IMR-90 (cell line): ENCODE results near the gene CCR8. TPM values are rescaled to one million over a fixed set of nuclear protein-coding genes. Genes with fewer than 3 reads are reported as not detected.
"Not testable (repeated sequence)": the region's sequence is repeated elsewhere in the genome, so short reads cannot be mapped to it uniquely, and the experiment has no call there.

Experiments used
- ATAC-seq: fragments of 200-7000 bp; cut with Tn5 transposase; 2 replicates; pipeline ENCODE4 v1.9.1; 2020; ENCODE audit warnings: low read depth, mild to moderate bottlenecking, moderate library complexity
- BruUV-seq: library from RNA; stranded (reverse); fragments of 400-500 nt; replicated peaks from 2 replicates; lab custom pipeline; 2021; lab: Mats Ljungman, UMichigan
- CTCF ChIA-PET: fragments of 300-600 bp; formaldehyde crosslinking; extraction: SDS; loops from one replicate; lab custom pipeline; 2021; ENCODE audit warnings: antibody characterized with exemption; lab: Yijun Ruan, JAX
- POLR2A ChIA-PET: fragments of 300-600 bp; sonication (Branson Sonifier 250); formaldehyde crosslinking; loops from one replicate; lab custom pipeline; 2022; ENCODE audit warnings: antibody characterized with exemption; ENCODE audit not compliant: unreplicated experiment; lab: Charles Lee
- DNase-seq: peaks from one replicate; pipeline ENCODE4 v3.0.0; 2013
- H2AFZ ChIP-seq: replicated peaks from 2 replicates; pipeline ENCODE3; 2013; ENCODE audit warnings: low read length, mild to moderate bottlenecking; ENCODE audit not compliant: poor library complexity
- H2AK5ac ChIP-seq: 2 replicates; pipeline ENCODE4 v1.6.1; 2013; ENCODE audit warnings: low read depth, low read length, inconsistent platforms
- H2AK9ac ChIP-seq: replicated peaks from 2 replicates; pipeline ENCODE3; 2013; ENCODE audit warnings: mild to moderate bottlenecking, low read depth, low read length, moderate library complexity; ENCODE audit not compliant: poor library complexity
- H2BK120ac ChIP-seq: 2 replicates; pipeline ENCODE4 v1.6.1; 2013; ENCODE audit warnings: low read depth, low read length, inconsistent platforms
- H2BK15ac ChIP-seq: 3 replicates; pipeline ENCODE4 v1.6.1; 2013; ENCODE audit warnings: low read depth, low read length, inconsistent platforms
- H2BK20ac ChIP-seq: 2 replicates; pipeline ENCODE4 v1.6.1; 2013; ENCODE audit warnings: low read depth, mild to moderate bottlenecking, inconsistent platforms, low read length, moderate library complexity
- H2BK5ac ChIP-seq: 2 replicates; pipeline ENCODE4 v1.6.1; 2013; ENCODE audit warnings: mild to moderate bottlenecking, low read depth, low read length, inconsistent platforms; ENCODE audit not compliant: poor library complexity, severe bottlenecking
- H3K14ac ChIP-seq: replicated peaks from 2 replicates; pipeline ENCODE4 v1.6.1; 2013; ENCODE audit warnings: low read depth, low read length, inconsistent platforms
- H3K18ac ChIP-seq: 2 replicates; pipeline ENCODE4 v1.6.1; 2013; ENCODE audit warnings: low read depth, low read length, control low read depth
- H3K23ac ChIP-seq: 2 replicates; pipeline ENCODE4 v1.6.1; 2013; ENCODE audit warnings: low read depth, low read length, inconsistent platforms
- H3K27ac ChIP-seq: 2 replicates; pipeline ENCODE4 v1.5.1; 2013; ENCODE audit warnings: mild to moderate bottlenecking, control low read depth, low read length; ENCODE audit not compliant: insufficient read depth
- H3K27me3 ChIP-seq: 2 replicates; pipeline ENCODE4 v1.6.1; 2013; ENCODE audit warnings: low read length; ENCODE audit not compliant: control insufficient read depth, insufficient read depth
- H3K36me3 ChIP-seq: 2 replicates; pipeline ENCODE4 v1.6.1; 2013; ENCODE audit warnings: low read length, mixed read lengths; ENCODE audit not compliant: control insufficient read depth, insufficient read depth
- H3K4ac ChIP-seq: 2 replicates; pipeline ENCODE4 v1.6.1; 2013; ENCODE audit warnings: low read depth, low read length, inconsistent platforms
- H3K4me1 ChIP-seq: 2 replicates; pipeline ENCODE4 v1.6.1; 2013; ENCODE audit warnings: low read length, mixed read lengths; ENCODE audit not compliant: control insufficient read depth, insufficient read depth
- H3K4me2 ChIP-seq: 2 replicates; pipeline ENCODE4 v1.6.1; 2013; ENCODE audit warnings: low read depth, mild to moderate bottlenecking, control low read depth, low read length, moderate library complexity
- H3K4me3 ChIP-seq: 2 replicates; pipeline ENCODE4 v1.5.1; 2013; ENCODE audit warnings: low read depth, mild to moderate bottlenecking, control low read depth, low read length, moderate library complexity; ENCODE audit not compliant: insufficient read depth
- H3K56ac ChIP-seq: 2 replicates; pipeline ENCODE4 v1.6.1; 2013; ENCODE audit warnings: low read length, inconsistent platforms; ENCODE audit not compliant: insufficient read depth; ENCODE audit errors: extremely low read depth
- H3K79me1 ChIP-seq, 2 experiments: 2 replicates each; pipeline ENCODE4 v1.6.1; 2013; ENCODE audit warnings: low read length in 2 of 2, inconsistent platforms in 1 of 2, low read depth in 1 of 2
- H3K9ac ChIP-seq: 2 replicates; pipeline ENCODE4 v1.6.1; 2013; ENCODE audit warnings: low read depth, low read length, control low read depth
- H3K9me1 ChIP-seq: 2 replicates; pipeline ENCODE4 v1.6.1; 2013; ENCODE audit warnings: low read length, inconsistent platforms; ENCODE audit not compliant: insufficient read depth
- H3K9me3 ChIP-seq: 2 replicates; pipeline ENCODE4 v1.6.1; 2013; ENCODE audit warnings: low read length; ENCODE audit not compliant: control insufficient read depth, insufficient read depth
- H4K20me1 ChIP-seq: 2 replicates; pipeline ENCODE4 v1.6.1; 2013; ENCODE audit warnings: low read length, inconsistent platforms; ENCODE audit not compliant: insufficient read depth
- H4K5ac ChIP-seq: 2 replicates; pipeline ENCODE4 v1.6.1; 2013; ENCODE audit warnings: mild to moderate bottlenecking, low read depth, low read length, control low read depth
- H4K8ac ChIP-seq, 2 experiments: 2 replicates each; pipeline ENCODE4 v1.6.1; 2013; ENCODE audit warnings: low read depth in 2 of 2, low read length in 2 of 2, control low read depth in 1 of 2, inconsistent platforms in 1 of 2
- H4K91ac ChIP-seq: 2 replicates; pipeline ENCODE4 v1.6.1; 2013; ENCODE audit warnings: low read depth, low read length, inconsistent platforms; ENCODE audit not compliant: insufficient read depth
- WGBS, 2 experiments: methylation state at CpG; one replicate each; pipeline versions ENCODE4 v1.1.5 to v1.1.7; 2013; ENCODE audit warnings: missing lambda C conversion rate in 2 of 2; ENCODE audit not compliant: insufficient read length in 1 of 2; ENCODE audit errors: extremely low coverage in 2 of 2; 5-methylcytosine and 5-hydroxymethylcytosine counted together
- dilution Hi-C: fragments of 300-500 bp; cut with HindIII; formaldehyde crosslinking; loops from one replicate; pipeline ENCODE4 v1.14.3; 2018; ENCODE audit warnings: low sequenced_read_pairs; ENCODE audit not compliant: unreplicated experiment
- in situ Hi-C: fragments of 300-500 bp; cut with MboI; formaldehyde crosslinking; loops from 3 replicates; pipeline ENCODE4 v1.14.3; 2019; ENCODE audit warnings: low sequenced_read_pairs, inconsistent platforms, mixed read lengths
- intact Hi-C: fragments of 100-400 bp; cut with micrococcal nuclease; formaldehyde crosslinking; loops from 2 replicates; pipeline ENCODE4 v1.10.0; 2022
- polyA plus RNA-seq, 3 experiments: library from polyadenylated mRNA; depleted of rRNA; stranded (reverse); fragments of >200 nt; gene quantifications; 2 replicates each; pipeline ENCODE4 v1.2.3, GENCODE V29; 2012; ENCODE audit warnings: low replicate concordance in 1 of 3
- total RNA-seq: library from RNA; depleted of rRNA; stranded (reverse); fragments of >200 nt; gene quantifications from 2 replicates; pipeline ENCODE4 v1.2.3, GENCODE V29; 2012

Gene CCR8
- total and polyA plus RNA-seq, 2 of the 4 experiments (the other 2 are of a cell fraction), result not detected

- H3K4me3 ChIP-seq, H3K9ac ChIP-seq, H4K5ac ChIP-seq, ATAC-seq, dilution Hi-C loops, CTCF ChIA-PET, H3K4ac ChIP-seq, H3K27me3 ChIP-seq, H3K4me1 ChIP-seq, H4K8ac ChIP-seq, H3K4me2 ChIP-seq, H3K79me1 ChIP-seq, H3K9me1 ChIP-seq, in situ Hi-C loops, H4K20me1 ChIP-seq, H3K56ac ChIP-seq, H3K9me3 ChIP-seq, H2BK15ac ChIP-seq, H3K36me3 ChIP-seq, H4K91ac ChIP-seq, intact Hi-C loops, H3K27ac ChIP-seq, H2BK5ac ChIP-seq, H3K23ac ChIP-seq, H3K18ac ChIP-seq, BruUV-seq, H3K14ac ChIP-seq, H2BK20ac ChIP-seq, POLR2A ChIA-PET, H2AFZ ChIP-seq, H2BK120ac ChIP-seq, DNase-seq, H2AK9ac ChIP-seq, H2AK5ac ChIP-seq: not testable (repeated sequence)
- WGBS, 2 experiments, result no CpG with 5 or more reads among the region's 3 CpGs
Observed at GRCh38 chr3:39322209-39322715, 7.2 kb upstream of the CCR8 start.
